PC-9 (cell line): ENCODE measurements around the gene TOM1L2.

Experiments used
- CTCF ChIP-seq: fragments of 200-600 bp; sonication (generic); conservative IDR thresholded peaks from 2 replicates; pipeline ENCODE4 v1.6.1; 2017; ENCODE audit warnings: mixed run types, antibody characterized with exemption, mild to moderate bottlenecking, moderate library complexity
- EZH2 ChIP-seq: fragments of 200-600 bp; sonication (generic); IDR thresholded peaks from 2 replicates; pipeline ENCODE4 v1.8.0; 2017; ENCODE audit warnings: antibody characterized with exemption, low read depth

- TF ChIP-seq CTCF (no peak), EZH2 (no peak)
Observed at GRCh38 chr17:17816831-17817551, 155.2 kb downstream of the TOM1L2 start.
